Stimulated activated CD8-positive, alpha-beta memory T cell treated with anti-CD3 and anti-CD28 coated beads, Interleukin-15, amount 100 ng/mL, for 4 hours (primary cell): ENCODE results near the gene PTGER2.

ENCODE experiments used
- DNase-seq, 2 donors: peaks; one replicate each; pipeline ENCODE4 v3.0.0-alpha.2; 2020; ENCODE audit warnings: low read depth in 2 of 2

PTGER2 gene

GRCh38 chr14:52370406-52370935, 56.4 kb downstream of the PTGER2 start:
- DNase-seq: no peak

GRCh38 chr14:52377940-52378339, 63.8 kb downstream of the PTGER2 start:
- no peak for DNase-seq
